GM18505 (cell line): Measurements from ENCODE around the gene PRSS57.

Experiments used
- ATAC-seq: cut with Tn5 transposase; IDR thresholded peaks from one replicate; pipeline ENCODE4 v1.9.1; 2021; ENCODE audit not compliant: unreplicated experiment
- POLR2A ChIP-seq: IDR thresholded peaks from 4 replicates; pipeline ENCODE4 v1.6.1; 2011; ENCODE audit warnings: borderline replicate concordance; ENCODE audit not compliant: insufficient read depth, insufficient read length; ENCODE audit errors: extremely low read depth

PRSS57 gene

GRCh38 chr19:694481-695351 is 536 bp downstream of the PRSS57 start:
- TF ChIP-seq POLR2A = no peak
- ATAC-seq = no peak

GRCh38 chr19:690203-690602 is 5.0 kb downstream of the PRSS57 start:
- no peak for ATAC-seq
- no peak for TF ChIP-seq POLR2A

- no peak for ATAC-seq
- no peak for TF ChIP-seq POLR2A
These were observed 6.3 kb downstream of the PRSS57 start for GRCh38 chr19:688992-689391.

GRCh38 chr19:688214-688613 is 7.0 kb downstream of the PRSS57 start:
- ATAC-seq = no peak
- TF ChIP-seq POLR2A = no peak

- ATAC-seq = no peak
- no peak for TF ChIP-seq POLR2A
These were observed 7.6 kb downstream of the PRSS57 start for GRCh38 chr19:687569-688166.

GRCh38 chr19:686589-687297 is 8.5 kb downstream of the PRSS57 start:
- ATAC-seq = no peak
- no peak for TF ChIP-seq POLR2A

GRCh38 chr19:685454-685931 is 9.8 kb downstream of the PRSS57 start:
- ATAC-seq = no peak
- no peak for TF ChIP-seq POLR2A

GRCh38 chr19:682678-683320 is 12.5 kb downstream of the PRSS57 start:
- no peak for ATAC-seq
- TF ChIP-seq POLR2A = no peak

GRCh38 chr19:681029-682019 is 13.9 kb downstream of the PRSS57 start:
- no peak for TF ChIP-seq POLR2A
- ATAC-seq = no peak

GRCh38 chr19:680287-681028 is 14.8 kb downstream of the PRSS57 start:
- peak; percentile 67 for TF ChIP-seq POLR2A
- ATAC-seq = peak; percentile 67
